Erythroblast (primary cell): ENCODE results near the gene NPHP4.

ENCODE experiments used
- GATA1 ChIP-seq: IDR thresholded peaks from 2 replicates; pipeline ENCODE4 v1.6.1; 2011; ENCODE audit warnings: low read depth, mild to moderate bottlenecking, control low read depth, low read length, moderate library complexity
- POLR2A ChIP-seq: IDR thresholded peaks from 2 replicates; pipeline ENCODE4 v1.6.1; 2011; ENCODE audit warnings: mild to moderate bottlenecking, low read length

- TF ChIP-seq POLR2A = no peak
- TF ChIP-seq GATA1 = no peak
These were observed 24.1 kb upstream of the NPHP4 start for GRCh38 chr1:6016191-6016865.
